ENCODE data around the gene UBFD1. TPM values are rescaled to one million over a fixed set of nuclear protein-coding genes. Genes with fewer than 3 reads are reported as not detected.
"Not testable (repeated sequence)": the region's sequence is repeated elsewhere in the genome, so short reads cannot be mapped to it uniquely, and the experiment has no call there.

The UBFD1 gene
- total RNA-seq, 1 experiment from 2014 or later: 98.2 TPM

GRCh38 chr16:23580391-23580790, 22.9 kb downstream of the UBFD1 start:
- no peak for DNase-seq
- no peak overlapping the region for H3K4me2 ChIP-seq
- H3K9me2 ChIP-seq (ENCODE audit: insufficient read depth): no peaks in the 10 kb centered on the region
- no peak overlapping the region for H2AFZ ChIP-seq
- intact Hi-C loops (cut with micrococcal nuclease; ENCODE audit: unreplicated experiment): no loop called here
- peaks cover 6% of the 10 kb centered on the region for H3K36me3 ChIP-seq (ENCODE audit: low read depth)
- no peak for TF ChIP-seq EZH2 (IDR thresholded peaks at IDR 0.05; ENCODE audit: low read depth)
- TF ChIP-seq, protein P1, sequence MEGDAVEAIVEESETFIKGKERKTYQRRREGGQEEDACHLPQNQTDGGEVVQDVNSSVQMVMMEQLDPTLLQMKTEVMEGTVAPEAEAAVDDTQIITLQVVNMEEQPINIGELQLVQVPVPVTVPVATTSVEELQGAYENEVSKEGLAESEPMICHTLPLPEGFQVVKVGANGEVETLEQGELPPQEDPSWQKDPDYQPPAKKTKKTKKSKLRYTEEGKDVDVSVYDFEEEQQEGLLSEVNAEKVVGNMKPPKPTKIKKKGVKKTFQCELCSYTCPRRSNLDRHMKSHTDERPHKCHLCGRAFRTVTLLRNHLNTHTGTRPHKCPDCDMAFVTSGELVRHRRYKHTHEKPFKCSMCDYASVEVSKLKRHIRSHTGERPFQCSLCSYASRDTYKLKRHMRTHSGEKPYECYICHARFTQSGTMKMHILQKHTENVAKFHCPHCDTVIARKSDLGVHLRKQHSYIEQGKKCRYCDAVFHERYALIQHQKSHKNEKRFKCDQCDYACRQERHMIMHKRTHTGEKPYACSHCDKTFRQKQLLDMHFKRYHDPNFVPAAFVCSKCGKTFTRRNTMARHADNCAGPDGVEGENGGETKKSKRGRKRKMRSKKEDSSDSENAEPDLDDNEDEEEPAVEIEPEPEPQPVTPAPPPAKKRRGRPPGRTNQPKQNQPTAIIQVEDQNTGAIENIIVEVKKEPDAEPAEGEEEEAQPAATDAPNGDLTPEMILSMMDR (conservative IDR thresholded peaks at IDR 0.05): no peak
- no peak overlapping the region for H3K4me3 ChIP-seq
- H3F3A ChIP-seq (ENCODE audit: insufficient read depth, low read depth): peaks cover 24% of the 10 kb centered on the region
- H3K27me3 ChIP-seq (ENCODE audit: insufficient read depth, low read depth): no peaks in the 10 kb centered on the region
- no peak overlapping the region for H3K27ac ChIP-seq
- no peaks in the 10 kb centered on the region for H3K79me2 ChIP-seq (ENCODE audit: low read depth)
- BruUV-seq (replicated peaks): no TSS peak
- H3K4me1 ChIP-seq (replicated peaks; ENCODE audit: insufficient read depth): no peaks in the 10 kb centered on the region
- H4K20me1 ChIP-seq (ENCODE audit: insufficient read depth): peaks cover 5% of the 10 kb centered on the region; the same call in 1 of the 2 replicates
- ChIA-PET CTCF (no interaction called here), POLR2A (ENCODE audit: unreplicated experiment) (no interaction called here)
- no peaks in the 10 kb centered on the region; the same call in 1 of the 2 replicates for H3K9me3 ChIP-seq (ENCODE audit: insufficient read depth, low read depth)

DNA sequence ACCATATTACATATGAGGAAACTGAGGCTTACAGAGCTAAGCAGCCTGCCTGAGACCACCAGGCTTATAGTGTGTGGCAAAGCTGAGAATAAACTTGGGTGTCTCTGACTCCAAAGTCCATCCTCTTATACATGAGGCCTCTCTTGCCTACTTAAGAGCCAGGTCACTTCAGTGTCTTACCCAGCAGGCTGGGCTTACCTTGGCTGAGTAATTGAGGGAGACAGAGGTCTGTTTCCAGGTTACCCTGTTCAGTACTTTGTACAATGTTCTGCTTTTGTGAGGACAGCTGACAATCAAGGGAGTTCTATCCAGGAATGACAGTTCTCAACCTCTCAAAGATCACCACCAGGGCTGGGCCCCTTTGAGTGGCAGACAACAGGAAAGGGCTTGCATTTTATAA, 24.2 kb downstream of the UBFD1 start:
- intact Hi-C loops (cut with micrococcal nuclease; ENCODE audit: unreplicated experiment): no loop called here
- H3K4me2 ChIP-seq: no peak overlapping the region
- H4K20me1 ChIP-seq (ENCODE audit: insufficient read depth): peaks cover 17% of the 10 kb centered on the region; the same call in 1 of the 2 replicates
- H3K79me2 ChIP-seq (ENCODE audit: low read depth): no peaks in the 10 kb centered on the region
- H3K9me3 ChIP-seq (ENCODE audit: insufficient read depth, low read depth): no peaks in the 10 kb centered on the region; the same call in 1 of the 2 replicates
- H3F3A ChIP-seq (ENCODE audit: insufficient read depth, low read depth): peaks cover 24% of the 10 kb centered on the region
- BruUV-seq (replicated peaks): no TSS peak
- TF ChIP-seq EZH2 (IDR thresholded peaks at IDR 0.05; ENCODE audit: low read depth): no peak
- TF ChIP-seq, protein P1 (conservative IDR thresholded peaks at IDR 0.05): no peak
- H3K27ac ChIP-seq: no peak overlapping the region
- POLR2A ChIA-PET (ENCODE audit: unreplicated experiment): no interaction called here
- no peak overlapping the region for H2AFZ ChIP-seq
- no peak for DNase-seq
- H3K27me3 ChIP-seq (ENCODE audit: insufficient read depth, low read depth): no peaks in the 10 kb centered on the region
- CTCF ChIA-PET: no interaction called here
- H3K36me3 ChIP-seq (ENCODE audit: low read depth): peaks cover 7% of the 10 kb centered on the region
- H3K4me3 ChIP-seq: no peak overlapping the region
- no peaks in the 10 kb centered on the region for H3K9me2 ChIP-seq (ENCODE audit: insufficient read depth)
- no peaks in the 10 kb centered on the region for H3K4me1 ChIP-seq (replicated peaks; ENCODE audit: insufficient read depth)

- intact Hi-C loops (cut with micrococcal nuclease; ENCODE audit: unreplicated experiment); H2AFZ ChIP-seq; H3K79me2 ChIP-seq (ENCODE audit: low read depth); H3K9me3 ChIP-seq (ENCODE audit: insufficient read depth, low read depth); POLR2A ChIA-PET (ENCODE audit: unreplicated experiment); H3K27ac ChIP-seq; H3K9me2 ChIP-seq (ENCODE audit: insufficient read depth); H3K4me1 ChIP-seq (replicated peaks; ENCODE audit: insufficient read depth); BruUV-seq (replicated peaks); CTCF ChIA-PET; H3K4me3 ChIP-seq; H3K4me2 ChIP-seq; H3K27me3 ChIP-seq (ENCODE audit: insufficient read depth, low read depth); DNase-seq: not testable (repeated sequence)
- peaks cover 23% of the 10 kb centered on the region for H4K20me1 ChIP-seq (ENCODE audit: insufficient read depth)
- H3K36me3 ChIP-seq (ENCODE audit: low read depth): peaks cover 21% of the 10 kb centered on the region
- H3F3A ChIP-seq (ENCODE audit: insufficient read depth, low read depth): peaks cover 15% of the 10 kb centered on the region
These were observed 25.7 kb downstream of the UBFD1 start for GRCh38 chr16:23583271-23583670.

All from PC-9 (cell line).